ENCODE results near the gene KCTD12.
"Not testable (repeated sequence)": the region's sequence is repeated elsewhere in the genome, so short reads cannot be mapped to it uniquely, and the experiment has no call there.

KCTD12 gene

GRCh38 chr13:76886292-76887075 lies at the start of gene KCTD12:
Gene KCTD12, minus strand, starts transcription at chr13:76886405. Its CDS starts 257 bp downstream, at chr13:76886148.
- no peak for FAIRE-seq

- FAIRE-seq = no peak
Observed at GRCh38 chr13:76934671-76935070, 48.5 kb upstream of the KCTD12 start.

DNA sequence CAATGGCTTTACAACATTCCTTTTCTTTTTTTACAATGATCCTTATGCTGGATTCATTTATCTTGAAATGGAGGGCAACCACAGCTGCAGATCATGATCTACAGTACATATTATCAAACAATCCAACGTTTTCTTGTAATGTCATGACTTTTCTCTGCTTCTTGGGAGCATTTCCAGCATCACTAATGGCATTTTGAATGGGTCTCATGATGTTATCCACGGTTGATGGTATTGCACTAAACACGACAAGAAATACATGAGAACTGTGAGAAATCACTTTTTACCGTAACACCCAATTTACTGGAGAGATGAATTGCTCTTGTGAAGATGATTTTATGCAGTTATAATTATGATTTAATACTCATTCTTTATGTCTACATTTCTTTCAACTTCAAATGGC lies 45.9 kb upstream of the KCTD12 start:
- no peak for FAIRE-seq

GRCh38 chr13:76929851-76930374 lies 43.7 kb upstream of the KCTD12 start:
- FAIRE-seq = no peak

GRCh38 chr13:76929320-76929719 lies 43.1 kb upstream of the KCTD12 start:
- no peak for FAIRE-seq

GRCh38 chr13:76928456-76928855 lies 42.3 kb upstream of the KCTD12 start:
- FAIRE-seq = no peak

- FAIRE-seq = no peak
Observed at GRCh38 chr13:76927955-76928354, 41.8 kb upstream of the KCTD12 start.

- no peak for FAIRE-seq
Observed at GRCh38 chr13:76925115-76925514, 38.9 kb upstream of the KCTD12 start.

DNA sequence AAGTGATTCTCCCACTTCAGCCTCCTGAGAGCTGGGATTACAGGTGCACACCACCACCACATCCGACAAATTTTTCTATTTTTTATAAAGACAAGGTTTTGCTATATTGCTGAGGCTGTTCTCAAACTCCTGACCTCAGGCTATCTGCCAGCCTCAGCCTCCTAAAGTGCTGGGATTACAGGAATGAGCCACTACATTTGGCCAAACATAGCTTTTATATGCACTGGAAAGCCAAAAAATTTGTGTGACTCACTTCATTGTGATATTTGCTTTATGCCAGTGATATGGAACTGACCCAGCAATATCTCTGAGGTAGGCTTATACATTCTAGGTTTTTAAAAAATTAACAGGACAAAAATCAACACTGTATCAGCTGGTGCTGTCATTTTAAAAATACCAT lies 35.3 kb upstream of the KCTD12 start:
- FAIRE-seq = no peak

GRCh38 chr13:76917755-76918481 lies 31.7 kb upstream of the KCTD12 start:
- FAIRE-seq = not testable (repeated sequence)

DNA sequence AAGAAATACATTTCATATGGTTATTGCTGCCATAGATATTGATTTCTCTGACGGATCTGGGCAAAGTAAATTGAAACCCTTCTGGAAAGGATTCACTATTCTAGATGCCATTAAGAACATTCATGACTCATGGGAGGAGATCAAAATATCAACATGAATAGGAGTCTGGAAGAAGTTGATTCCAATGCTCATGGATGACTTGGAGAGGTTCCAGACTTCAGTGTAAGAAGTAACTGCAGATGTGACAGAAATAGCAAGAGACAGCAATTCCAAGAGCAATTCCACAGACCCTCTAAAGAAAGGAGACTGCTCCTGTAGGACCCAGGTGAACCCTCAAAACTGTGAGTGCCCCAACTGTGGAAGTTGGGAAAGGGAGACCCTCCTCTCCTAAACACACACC lies 30.9 kb upstream of the KCTD12 start:
- FAIRE-seq = no peak

- no peak for FAIRE-seq
Observed at GRCh38 chr13:76913898-76914297, 27.7 kb upstream of the KCTD12 start.

DNA sequence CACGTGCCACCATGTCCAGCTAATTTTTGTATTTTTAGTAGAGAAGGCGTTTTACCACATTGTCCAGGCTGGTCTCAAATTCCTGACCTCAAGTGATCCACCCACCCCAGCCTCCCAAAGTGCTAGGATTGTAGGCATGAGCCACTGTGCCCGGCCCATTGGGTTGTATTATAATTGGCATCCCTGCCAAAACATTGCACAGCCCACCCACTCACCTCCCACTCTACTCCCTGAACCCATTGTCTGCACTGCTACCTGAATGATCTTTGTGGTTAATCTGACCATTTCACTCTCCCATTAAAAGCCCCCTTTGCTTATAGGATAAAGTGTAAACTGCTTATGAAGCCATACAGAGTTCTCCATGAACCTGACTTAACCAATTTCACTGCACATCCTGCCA lies 26.3 kb upstream of the KCTD12 start:
- FAIRE-seq = no peak

GRCh38 chr13:76904507-76904906 lies 18.3 kb upstream of the KCTD12 start:
- no peak for FAIRE-seq

- peak; percentile 93 for FAIRE-seq
Observed at GRCh38 chr13:76903544-76904162, 17.4 kb upstream of the KCTD12 start.

GRCh38 chr13:76899066-76899465 lies 12.9 kb upstream of the KCTD12 start:
- FAIRE-seq = not testable (repeated sequence)

DNA sequence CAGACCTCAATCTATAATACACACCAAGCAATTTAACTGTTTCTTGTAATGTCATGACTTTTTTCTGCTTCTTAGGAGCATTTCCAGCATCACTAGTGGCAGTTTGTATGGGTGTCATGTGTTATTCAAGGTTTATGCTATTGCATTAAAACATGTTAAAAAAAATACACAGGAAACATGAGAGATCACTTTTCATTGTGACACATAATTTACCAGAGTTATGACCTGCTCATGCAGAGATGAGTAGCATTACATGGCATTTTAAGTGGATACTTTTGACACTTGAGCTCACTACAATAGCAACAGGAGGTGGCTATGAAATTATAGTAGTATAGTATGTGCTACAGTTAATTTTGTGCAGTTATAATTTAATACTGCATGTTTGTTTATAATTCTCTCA lies 11.0 kb upstream of the KCTD12 start:
- not testable (repeated sequence) for FAIRE-seq

DNA sequence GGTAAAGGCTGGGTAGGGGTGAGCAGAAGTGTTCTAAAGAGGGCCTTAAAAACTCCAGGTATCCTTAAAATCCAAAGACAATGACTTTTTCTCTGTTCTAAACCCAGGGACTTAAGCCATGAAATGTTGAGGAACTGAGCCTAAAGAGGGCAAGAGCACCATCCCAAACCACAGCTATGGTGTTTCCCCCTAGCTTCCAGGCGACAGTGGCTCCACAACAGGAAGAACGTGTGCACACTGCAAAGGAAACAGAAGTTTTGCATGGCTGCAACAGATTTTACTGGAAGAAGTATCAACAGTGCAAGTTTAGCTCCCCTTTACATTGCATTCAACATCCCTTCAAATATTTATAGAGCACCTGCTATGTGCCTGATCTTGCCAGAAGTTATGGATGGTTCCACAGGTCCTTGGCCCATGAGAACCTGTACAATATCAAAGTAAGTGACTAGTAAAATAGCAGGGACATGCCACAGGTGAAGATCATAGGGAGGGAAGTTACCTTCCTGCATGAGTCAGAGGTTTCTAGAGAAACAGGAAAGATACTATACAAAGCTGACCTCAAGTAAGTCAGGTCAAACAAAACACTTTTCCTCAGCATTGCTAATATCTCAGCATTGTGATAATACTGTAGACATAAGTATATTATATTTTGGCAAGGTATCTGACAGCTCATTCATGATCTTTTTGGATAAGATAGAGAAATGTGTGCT lies 8.4 kb upstream of the KCTD12 start:
- no peak for FAIRE-seq

DNA sequence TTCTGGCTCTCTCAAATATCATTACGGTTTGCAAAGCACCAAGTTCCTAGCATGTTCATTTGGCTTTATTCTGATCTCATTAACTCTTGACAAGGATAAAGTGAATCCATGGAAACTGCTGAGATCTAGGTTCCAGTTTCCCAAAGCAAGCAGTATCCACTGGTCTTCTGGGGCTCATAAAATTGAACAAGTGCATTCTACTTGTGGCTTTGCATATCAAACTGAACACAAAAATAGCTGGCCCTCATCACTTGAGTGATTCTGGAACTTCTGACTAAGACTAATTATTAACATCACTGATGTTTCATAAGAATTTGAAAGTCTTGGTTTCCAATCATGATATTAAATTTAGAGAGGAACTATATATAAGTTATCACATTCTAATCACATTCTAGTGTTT lies 6.3 kb upstream of the KCTD12 start:
- FAIRE-seq = no peak

DNA sequence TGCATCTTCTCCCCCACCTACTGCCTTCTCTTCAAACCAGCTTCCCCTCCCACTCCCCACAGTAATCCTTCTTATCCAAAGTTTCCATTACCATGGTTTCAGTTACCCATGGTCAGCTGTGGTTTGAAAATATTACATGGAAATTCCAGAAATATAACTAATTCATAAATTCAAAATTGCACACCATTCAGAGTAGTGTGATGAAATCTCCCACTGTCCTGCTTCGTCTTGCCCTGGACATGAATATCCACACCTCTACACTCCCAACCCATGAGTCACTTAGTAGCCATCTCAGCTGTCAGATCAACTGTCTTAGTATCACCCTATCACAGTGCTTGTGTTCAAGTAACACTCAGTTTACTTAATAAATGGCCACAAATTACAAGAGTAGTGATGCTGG lies 3.8 kb upstream of the KCTD12 start:
- FAIRE-seq = no peak

DNA sequence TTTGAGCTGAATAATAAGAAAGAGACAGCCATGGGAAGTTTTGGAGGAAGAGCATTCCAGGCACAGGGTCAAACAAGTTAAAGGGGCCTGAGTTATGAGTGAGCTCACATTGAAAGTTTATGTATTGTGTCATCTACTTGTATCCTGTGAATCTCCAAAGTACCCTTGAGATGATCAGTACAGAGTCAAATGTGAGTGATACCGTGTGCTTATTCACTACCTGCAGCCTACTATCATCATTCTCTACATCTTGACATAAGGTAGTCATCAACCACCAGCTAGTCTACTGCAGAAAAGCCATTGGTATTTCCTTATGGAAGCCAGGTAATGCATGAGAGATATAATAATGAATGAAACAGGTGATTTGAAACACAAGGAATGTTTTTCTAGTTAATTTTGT lies 3.0 kb upstream of the KCTD12 start:
- no peak for FAIRE-seq

GRCh38 chr13:76888421-76888820 lies 2.2 kb upstream of the KCTD12 start:
- FAIRE-seq = no peak

- no peak for FAIRE-seq
Observed at GRCh38 chr13:76887076-76887563, 915 bp upstream of the KCTD12 start.
